ENCODE measurements around the gene UPK3BL2. TPM values are rescaled to one million over a fixed set of nuclear protein-coding genes. Genes with fewer than 3 reads are reported as not detected.
A peak's percentile ranks its signal among the peaks of the same experiment; 100 is the strongest.
"Not testable (repeated sequence)": the region's sequence is repeated elsewhere in the genome, so short reads cannot be mapped to it uniquely, and the experiment has no call there.

UPK3BL2 gene
- total RNA-seq, 2 experiments from 2014 or later = 24.1 to 27.1 TPM

DNA sequence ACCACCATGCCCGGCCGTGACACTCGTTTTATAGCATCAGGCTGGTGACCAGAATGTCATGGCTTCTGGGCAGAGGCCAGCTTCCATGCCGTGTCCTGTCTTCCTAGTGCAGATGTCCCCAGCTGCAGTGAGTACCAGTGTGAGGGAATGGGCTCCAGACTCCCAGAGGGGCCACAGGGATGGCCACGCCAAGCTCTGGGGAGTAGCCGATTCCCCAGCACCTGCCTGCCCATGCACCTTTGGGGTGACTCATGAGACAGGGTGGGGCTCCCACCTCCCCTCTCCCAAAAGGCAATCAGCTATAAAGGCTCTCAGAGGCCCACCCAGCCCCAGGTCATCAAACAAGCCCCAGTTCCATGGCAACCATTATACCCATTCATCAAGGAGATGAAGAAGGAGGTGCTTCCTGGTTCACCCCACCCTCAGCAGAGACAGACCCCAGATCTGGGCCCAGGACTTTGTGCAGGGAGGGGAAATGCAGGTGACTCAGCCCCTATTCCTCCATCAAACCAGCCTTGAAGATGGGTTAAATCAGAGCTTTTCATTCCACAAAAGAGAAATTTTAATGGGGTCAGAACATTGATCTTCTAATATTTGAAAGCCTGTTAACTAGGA, 7.4 kb upstream of the UPK3BL2 start, which contains the start of gene SPDYE2:
SPDYE2 (plus strand) TSS at position 419 of the 615 bp plus-strand sequence. CDS start 2,030 bp downstream, outside the sequence.
- H3K4me3 Mint-ChIP-seq; H3K9me3 Mint-ChIP-seq (ENCODE audit: insufficient read depth); DNase-seq; H3K4me1 Mint-ChIP-seq (ENCODE audit: low read depth); H3K27me3 Mint-ChIP-seq (ENCODE audit: low read depth); H3K36me3 Mint-ChIP-seq (ENCODE audit: low read depth); H3K27ac Mint-ChIP-seq; POLR2A ChIA-PET; CTCF ChIA-PET: not testable (repeated sequence)
- peak; percentile 35 for ATAC-seq

DNA sequence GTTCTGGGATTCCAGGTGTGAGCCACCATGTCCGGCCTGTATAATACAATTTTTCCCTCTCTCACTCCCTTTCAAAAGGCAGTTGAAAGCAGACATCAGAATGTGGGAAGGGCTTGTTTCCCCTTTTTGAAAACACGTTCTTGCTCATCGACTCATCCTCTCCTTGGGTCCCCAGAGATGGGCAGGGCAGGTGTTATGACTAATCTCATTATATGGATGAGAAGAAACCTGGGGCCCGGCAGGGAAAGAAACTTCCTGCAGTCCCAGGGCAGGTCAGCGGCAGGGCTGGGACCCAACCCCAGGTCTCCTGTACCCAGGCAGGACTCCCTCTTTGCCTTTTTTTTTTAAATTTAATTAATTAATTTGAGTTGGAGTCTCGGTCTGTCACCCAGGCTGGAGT, 2.9 kb upstream of the UPK3BL2 start:
- H3K36me3 Mint-ChIP-seq (ENCODE audit: low read depth); DNase-seq; H3K9me3 Mint-ChIP-seq (ENCODE audit: insufficient read depth); H3K27me3 Mint-ChIP-seq (ENCODE audit: low read depth); CTCF ChIA-PET; H3K4me3 Mint-ChIP-seq; H3K27ac Mint-ChIP-seq; POLR2A ChIA-PET; H3K4me1 Mint-ChIP-seq (ENCODE audit: low read depth); ATAC-seq: not testable (repeated sequence)

DNA sequence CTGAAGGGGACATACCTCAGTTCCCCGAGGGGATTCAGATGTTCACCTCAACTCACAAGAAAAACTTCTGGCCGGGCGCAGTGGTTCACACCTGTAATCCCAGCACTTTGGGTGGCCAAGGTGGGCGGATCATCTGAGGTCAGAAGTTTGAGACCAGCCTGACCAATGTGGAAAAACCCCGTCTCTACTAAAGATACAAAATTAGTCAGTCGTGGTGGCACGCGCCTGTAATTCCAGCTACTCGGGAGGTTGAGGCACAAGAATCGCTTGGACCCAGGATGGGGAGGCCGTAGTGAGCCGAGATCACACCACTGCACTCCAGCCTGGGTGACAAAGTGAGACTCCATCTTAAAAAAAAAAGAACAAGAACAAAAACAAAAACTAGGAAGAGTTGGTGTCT, 1.8 kb upstream of the UPK3BL2 start:
- H3K27ac Mint-ChIP-seq; H3K36me3 Mint-ChIP-seq (ENCODE audit: low read depth); DNase-seq; H3K9me3 Mint-ChIP-seq (ENCODE audit: insufficient read depth); ATAC-seq; POLR2A ChIA-PET; CTCF ChIA-PET; H3K27me3 Mint-ChIP-seq (ENCODE audit: low read depth); H3K4me1 Mint-ChIP-seq (ENCODE audit: low read depth); H3K4me3 Mint-ChIP-seq: not testable (repeated sequence)

DNA sequence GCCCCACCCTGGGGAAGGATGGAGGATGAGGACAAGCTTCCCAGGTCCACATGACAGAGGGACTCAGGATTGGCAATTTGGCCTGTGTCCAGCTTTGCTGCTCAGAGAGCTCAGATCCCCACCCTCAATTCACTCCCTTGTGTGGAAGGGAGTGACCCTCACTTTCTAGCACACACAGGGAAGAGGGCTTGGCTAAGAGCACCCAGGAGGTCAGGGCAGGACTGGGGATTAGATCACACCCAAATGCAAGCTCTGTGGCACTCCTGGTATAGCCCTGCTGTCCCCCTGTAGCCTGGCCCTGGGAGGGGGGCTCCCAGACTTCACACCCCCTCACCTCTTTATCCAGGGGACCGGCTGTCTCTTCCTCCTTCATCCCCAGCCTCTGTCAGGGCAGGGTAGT, 876 bp upstream of the UPK3BL2 start:
- H3K27ac Mint-ChIP-seq; ATAC-seq; DNase-seq; H3K27me3 Mint-ChIP-seq (ENCODE audit: low read depth); H3K9me3 Mint-ChIP-seq (ENCODE audit: insufficient read depth); CTCF ChIA-PET; POLR2A ChIA-PET; H3K4me3 Mint-ChIP-seq; H3K4me1 Mint-ChIP-seq (ENCODE audit: low read depth); H3K36me3 Mint-ChIP-seq (ENCODE audit: low read depth): not testable (repeated sequence)

DNA sequence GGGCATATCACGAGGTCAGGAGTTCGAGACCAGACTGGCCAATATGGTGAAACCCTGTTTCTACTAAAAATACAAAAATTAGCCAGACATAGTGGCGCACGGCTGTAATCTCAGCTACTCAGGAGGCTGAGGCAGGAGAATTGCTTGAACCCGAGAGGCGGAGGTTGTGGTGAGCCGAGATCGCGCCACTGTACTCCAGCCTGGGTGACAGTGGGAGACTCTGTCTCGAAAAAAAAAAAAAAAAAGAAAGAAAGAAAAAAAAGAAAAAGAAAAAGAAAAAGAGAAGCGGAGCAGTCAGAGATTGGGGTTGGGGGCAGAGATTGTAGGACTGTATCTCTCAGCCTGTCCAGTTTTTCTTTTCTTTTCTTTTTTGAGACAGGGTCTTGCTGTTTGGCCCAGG, 725 bp downstream of the UPK3BL2 start:
- H3K4me3 Mint-ChIP-seq; CTCF ChIA-PET; H3K9me3 Mint-ChIP-seq (ENCODE audit: insufficient read depth); H3K4me1 Mint-ChIP-seq (ENCODE audit: low read depth); POLR2A ChIA-PET; H3K36me3 Mint-ChIP-seq (ENCODE audit: low read depth); ATAC-seq; H3K27me3 Mint-ChIP-seq (ENCODE audit: low read depth); H3K27ac Mint-ChIP-seq; DNase-seq: not testable (repeated sequence)

DNA sequence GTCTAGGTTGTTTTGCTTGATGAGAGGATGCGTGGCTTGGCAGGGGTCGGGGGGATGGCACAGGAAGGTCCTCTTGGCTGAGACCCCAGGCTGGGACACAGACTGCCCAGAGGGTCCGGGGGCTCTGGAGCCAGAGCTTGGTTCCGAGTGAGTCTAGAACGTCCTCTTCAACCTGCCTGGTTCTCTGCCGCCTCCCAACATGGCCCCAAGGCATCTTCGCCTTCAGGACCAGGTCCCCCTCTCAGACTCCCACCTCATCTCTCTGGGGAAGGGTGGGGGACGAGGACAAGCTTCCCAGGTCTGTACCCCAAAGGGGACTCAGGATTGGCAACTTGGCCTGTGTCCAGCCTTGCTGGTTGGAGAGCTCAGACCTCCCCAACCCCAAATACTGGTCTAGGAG, 1.4 kb downstream of the UPK3BL2 start:
- H3K4me1 Mint-ChIP-seq (ENCODE audit: low read depth); H3K4me3 Mint-ChIP-seq; CTCF ChIA-PET; H3K27me3 Mint-ChIP-seq (ENCODE audit: low read depth); DNase-seq; POLR2A ChIA-PET; H3K27ac Mint-ChIP-seq; ATAC-seq; H3K36me3 Mint-ChIP-seq (ENCODE audit: low read depth); H3K9me3 Mint-ChIP-seq (ENCODE audit: insufficient read depth): not testable (repeated sequence)

DNA sequence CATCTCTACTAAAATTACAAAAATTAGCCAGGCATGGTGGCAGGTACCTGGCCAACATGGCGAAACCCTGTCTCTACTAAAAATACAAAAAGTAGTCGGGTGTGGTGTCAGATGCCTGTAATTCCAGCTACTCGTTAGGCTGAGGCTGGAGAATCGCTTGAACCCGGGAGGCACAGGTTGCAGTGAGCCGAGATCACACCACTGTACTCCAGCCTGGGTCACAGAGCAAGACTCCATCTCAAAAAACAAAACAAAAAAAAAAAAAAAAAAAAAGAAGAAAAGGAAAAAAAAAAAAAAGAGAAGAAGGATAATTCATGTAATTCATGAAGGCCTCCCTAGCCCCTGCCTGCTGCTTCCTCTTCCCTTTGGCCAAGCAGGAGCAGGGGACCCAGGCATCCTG, 2.9 kb downstream of the UPK3BL2 start:
- ATAC-seq; H3K36me3 Mint-ChIP-seq (ENCODE audit: low read depth); H3K27me3 Mint-ChIP-seq (ENCODE audit: low read depth); DNase-seq; H3K9me3 Mint-ChIP-seq (ENCODE audit: insufficient read depth); POLR2A ChIA-PET; H3K4me1 Mint-ChIP-seq (ENCODE audit: low read depth); H3K27ac Mint-ChIP-seq; CTCF ChIA-PET; H3K4me3 Mint-ChIP-seq: not testable (repeated sequence)

DNA sequence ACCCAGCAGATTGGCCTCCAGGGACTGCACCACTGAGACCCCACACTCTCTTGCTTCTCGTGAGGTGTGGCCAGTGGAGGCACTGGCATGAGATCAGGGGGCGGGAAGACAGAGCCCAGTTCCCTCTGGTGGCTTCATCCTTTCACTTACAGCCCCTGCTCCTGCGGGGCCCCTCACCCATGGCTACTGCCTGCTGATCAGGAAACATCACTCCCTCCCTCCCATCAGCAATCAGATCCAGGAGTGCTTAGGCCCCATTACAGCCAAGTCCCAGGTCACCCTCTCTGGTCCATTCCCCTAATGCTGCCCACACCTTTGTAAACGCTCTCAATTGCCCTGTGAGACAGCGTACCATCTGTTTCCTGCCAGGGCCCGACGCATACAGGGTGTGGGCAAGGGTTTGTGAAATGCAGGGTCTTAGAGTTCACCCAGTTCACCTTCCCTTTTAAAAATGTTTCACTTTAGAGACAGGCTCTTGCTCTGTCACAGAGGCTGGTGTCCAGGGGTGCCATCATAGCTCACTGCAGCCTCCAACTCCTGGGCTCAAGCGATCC, 8.4 kb downstream of the UPK3BL2 start:
- H3K27ac Mint-ChIP-seq; POLR2A ChIA-PET; CTCF ChIA-PET; H3K4me1 Mint-ChIP-seq (ENCODE audit: low read depth); H3K4me3 Mint-ChIP-seq; H3K36me3 Mint-ChIP-seq (ENCODE audit: low read depth); DNase-seq; H3K9me3 Mint-ChIP-seq (ENCODE audit: insufficient read depth); H3K27me3 Mint-ChIP-seq (ENCODE audit: low read depth); ATAC-seq: not testable (repeated sequence)

DNA sequence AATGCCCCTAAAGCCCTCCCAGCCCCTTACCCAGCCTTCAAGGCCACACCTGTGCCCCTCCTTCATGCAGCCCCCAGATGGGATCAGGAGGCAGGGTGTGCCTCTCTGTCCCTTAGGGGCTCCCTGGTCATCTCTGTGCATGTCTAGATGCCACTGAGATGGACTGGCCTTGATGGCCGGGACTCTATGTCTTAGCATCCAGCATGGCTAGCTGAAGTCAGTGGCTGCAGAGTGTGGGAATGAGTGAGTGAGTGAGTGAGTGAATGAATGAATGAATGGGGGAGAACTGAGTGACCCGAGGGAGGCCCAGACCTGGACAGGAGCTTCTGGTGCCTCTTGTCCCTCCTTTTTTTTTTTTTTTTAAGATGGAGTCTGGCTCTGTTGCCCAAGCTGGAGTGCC, 11.4 kb downstream of the UPK3BL2 start:
- CTCF ChIA-PET; POLR2A ChIA-PET; H3K4me3 Mint-ChIP-seq; H3K27me3 Mint-ChIP-seq (ENCODE audit: low read depth); H3K36me3 Mint-ChIP-seq (ENCODE audit: low read depth); H3K4me1 Mint-ChIP-seq (ENCODE audit: low read depth); DNase-seq; H3K9me3 Mint-ChIP-seq (ENCODE audit: insufficient read depth); ATAC-seq; H3K27ac Mint-ChIP-seq: not testable (repeated sequence)

DNA sequence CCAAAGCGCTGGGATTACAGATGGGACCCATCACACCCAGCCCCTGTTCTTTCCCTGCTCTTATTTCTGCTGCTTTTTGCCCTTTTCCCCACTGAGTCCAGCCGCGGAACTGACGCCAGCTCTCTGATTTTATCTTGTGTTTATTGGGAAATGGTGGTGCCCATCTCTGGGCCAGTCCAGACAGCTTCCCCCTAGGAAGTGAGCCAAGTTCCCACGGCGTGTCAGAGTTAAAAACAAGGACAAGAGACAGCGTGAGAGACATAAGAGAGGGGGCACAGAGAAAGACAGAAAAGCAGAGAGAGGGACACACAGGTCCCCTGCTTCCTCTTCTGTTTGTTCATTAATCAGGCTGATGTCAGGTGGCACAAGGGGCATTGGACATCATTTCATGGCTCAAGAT, 11.9 kb downstream of the UPK3BL2 start:
- H3K4me1 Mint-ChIP-seq (ENCODE audit: low read depth); DNase-seq; H3K27me3 Mint-ChIP-seq (ENCODE audit: low read depth); H3K27ac Mint-ChIP-seq; H3K36me3 Mint-ChIP-seq (ENCODE audit: low read depth); POLR2A ChIA-PET; H3K9me3 Mint-ChIP-seq (ENCODE audit: insufficient read depth); H3K4me3 Mint-ChIP-seq; ATAC-seq; CTCF ChIA-PET: not testable (repeated sequence)

DNA sequence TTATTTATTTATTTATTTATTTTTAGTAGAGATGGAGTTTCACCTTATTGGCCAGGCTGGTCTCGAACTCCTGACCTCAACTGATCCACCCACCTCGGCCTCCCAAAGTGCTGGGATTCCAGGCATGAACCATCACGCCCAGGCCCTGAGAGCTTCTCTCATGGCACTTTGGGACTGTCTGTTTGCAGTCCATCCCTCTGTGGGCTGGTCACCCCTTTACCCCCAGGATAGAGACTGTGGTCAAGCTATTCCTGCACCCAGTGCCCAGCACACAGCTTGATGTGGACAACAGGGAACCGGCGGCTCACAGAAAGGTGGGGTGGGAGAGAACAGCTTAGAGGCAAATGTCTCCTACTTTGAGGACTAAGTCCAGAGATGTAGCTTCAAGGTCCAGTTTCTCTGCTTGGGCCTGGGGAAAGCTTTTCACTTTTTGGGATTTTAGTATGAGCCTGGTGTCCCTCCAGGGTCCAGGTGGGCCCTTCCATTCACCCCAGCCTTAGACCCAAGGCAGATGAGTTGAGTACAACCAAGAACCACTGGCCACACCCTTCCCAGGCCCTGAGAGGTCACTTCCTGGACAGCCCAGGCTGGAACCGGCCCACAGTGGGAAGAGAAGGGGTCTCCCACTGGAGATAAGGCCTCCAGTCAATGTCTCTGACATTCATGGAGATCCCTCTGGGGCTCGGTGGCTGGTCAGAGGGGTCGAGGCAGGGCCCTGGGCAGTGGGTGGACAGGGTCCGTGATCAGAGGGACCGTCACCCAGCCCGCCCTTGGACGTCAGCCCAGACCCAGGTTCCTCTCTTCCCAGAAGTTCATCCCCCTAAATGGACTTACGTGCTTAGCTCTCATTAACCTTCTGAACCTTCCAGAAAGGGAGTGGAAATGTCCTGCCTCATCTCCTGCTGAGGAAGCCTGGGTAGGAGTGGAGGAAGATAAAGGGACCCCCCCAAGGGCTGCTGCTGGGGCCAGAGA, 15.4 kb downstream of the UPK3BL2 start:
- H3K4me1 Mint-ChIP-seq (ENCODE audit: low read depth); CTCF ChIA-PET; H3K4me3 Mint-ChIP-seq; H3K9me3 Mint-ChIP-seq (ENCODE audit: insufficient read depth); POLR2A ChIA-PET; H3K27ac Mint-ChIP-seq; DNase-seq; H3K36me3 Mint-ChIP-seq (ENCODE audit: low read depth); ATAC-seq; H3K27me3 Mint-ChIP-seq (ENCODE audit: low read depth): not testable (repeated sequence)

DNA sequence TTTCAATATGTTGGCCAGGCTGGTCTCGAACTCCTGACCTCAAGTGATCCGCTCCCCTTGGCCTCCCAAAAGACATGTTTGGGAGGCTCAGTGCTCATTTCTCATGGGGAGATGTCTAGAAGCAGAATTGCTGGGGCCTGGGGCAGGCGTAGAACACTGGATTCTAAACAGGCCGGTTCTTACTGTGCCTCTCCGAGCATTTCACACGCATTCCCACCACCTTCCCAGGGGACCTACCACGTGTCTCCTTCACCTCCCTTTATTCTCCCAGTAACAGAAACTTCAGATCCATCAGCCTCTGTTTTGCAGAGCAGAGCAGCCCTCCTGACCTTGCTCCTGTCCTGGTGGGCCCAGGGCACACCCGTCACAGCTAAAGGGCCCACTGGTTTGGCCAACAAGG, 16.3 kb downstream of the UPK3BL2 start:
- ATAC-seq; CTCF ChIA-PET; H3K4me1 Mint-ChIP-seq (ENCODE audit: low read depth); H3K27me3 Mint-ChIP-seq (ENCODE audit: low read depth); POLR2A ChIA-PET; H3K27ac Mint-ChIP-seq; H3K4me3 Mint-ChIP-seq; DNase-seq; H3K36me3 Mint-ChIP-seq (ENCODE audit: low read depth); H3K9me3 Mint-ChIP-seq (ENCODE audit: insufficient read depth): not testable (repeated sequence)

Data from activated CD8-positive, alpha-beta T cell treated with anti-CD3 and anti-CD28 coated beads, Interleukin-2, amount 10 ng/mL, durations not matched to agents 7 days and 5 days (primary cell).